Thyroid gland (tissue), 4 donors: ENCODE data around the gene RNF213.

Experiments used
- CTCF ChIP-seq, 6 experiments: fragments of 200-600 bp in 3 of 6; fragments of 450-650 bp in 3 of 6; sonication (generic) in 3 of 6; IDR thresholded peaks; one replicate each; pipeline ENCODE4 v1.5.1; 2016 to 2019; ENCODE audit warnings: antibody characterized with exemption in 6 of 6, mild to moderate bottlenecking in 2 of 6, inconsistent platforms in 1 of 6, moderate library complexity in 1 of 6
- POLR2A ChIP-seq, 2 donors: fragments of 450-650 bp; IDR thresholded peaks; one replicate each; pipeline ENCODE4 v1.6.1; 2017; ENCODE audit warnings: antibody characterized with exemption in 2 of 2, mild to moderate bottlenecking in 2 of 2, moderate library complexity in 1 of 2

GRCh38 chr17:80263253-80264204, 2.9 kb downstream of the RNF213 start:
- TF ChIP-seq POLR2A (IDR thresholded peaks at IDR 0.05) = no peak
- TF ChIP-seq CTCF (IDR thresholded peaks at IDR 0.05) = no peak
